ENCODE data around the gene GNPTAB.

- TF ChIP-seq, protein P1, sequence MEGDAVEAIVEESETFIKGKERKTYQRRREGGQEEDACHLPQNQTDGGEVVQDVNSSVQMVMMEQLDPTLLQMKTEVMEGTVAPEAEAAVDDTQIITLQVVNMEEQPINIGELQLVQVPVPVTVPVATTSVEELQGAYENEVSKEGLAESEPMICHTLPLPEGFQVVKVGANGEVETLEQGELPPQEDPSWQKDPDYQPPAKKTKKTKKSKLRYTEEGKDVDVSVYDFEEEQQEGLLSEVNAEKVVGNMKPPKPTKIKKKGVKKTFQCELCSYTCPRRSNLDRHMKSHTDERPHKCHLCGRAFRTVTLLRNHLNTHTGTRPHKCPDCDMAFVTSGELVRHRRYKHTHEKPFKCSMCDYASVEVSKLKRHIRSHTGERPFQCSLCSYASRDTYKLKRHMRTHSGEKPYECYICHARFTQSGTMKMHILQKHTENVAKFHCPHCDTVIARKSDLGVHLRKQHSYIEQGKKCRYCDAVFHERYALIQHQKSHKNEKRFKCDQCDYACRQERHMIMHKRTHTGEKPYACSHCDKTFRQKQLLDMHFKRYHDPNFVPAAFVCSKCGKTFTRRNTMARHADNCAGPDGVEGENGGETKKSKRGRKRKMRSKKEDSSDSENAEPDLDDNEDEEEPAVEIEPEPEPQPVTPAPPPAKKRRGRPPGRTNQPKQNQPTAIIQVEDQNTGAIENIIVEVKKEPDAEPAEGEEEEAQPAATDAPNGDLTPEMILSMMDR (IDR thresholded peaks at IDR 0.05): no peak
- TF ChIP-seq POLR2A (IDR thresholded peaks at IDR 0.05): no peak
Measured at GRCh38 chr12:101722392-101722791, 108.4 kb downstream of the GNPTAB start.
